DOHH2 (cell line): Measurements from ENCODE around the gene STXBP5L.

Experiments
- H3F3A ChIP-seq: fragments of 200-600 bp; sonication (generic), shearing (Covaris generic); 2 replicates; pipeline ENCODE4 v1.6.0; 2016; ENCODE audit warnings: antibody characterized with exemption, mild to moderate bottlenecking; ENCODE audit not compliant: control insufficient read depth, insufficient read depth
- H3K27ac ChIP-seq: fragments of 200-600 bp; sonication (generic); 2 replicates; pipeline ENCODE4 v1.5.1; 2014; ENCODE audit warnings: low read depth, mild to moderate bottlenecking, low read length, moderate library complexity
- H3K27me3 ChIP-seq: fragments of 200-600 bp; sonication (generic); 2 replicates; pipeline ENCODE4 v1.6.1; 2014; ENCODE audit warnings: mild to moderate bottlenecking, low read length, mixed read lengths; ENCODE audit not compliant: control insufficient read depth
- H3K36me3 ChIP-seq: fragments of 200-600 bp; sonication (generic); 2 replicates; pipeline ENCODE4 v1.6.1; 2014; ENCODE audit warnings: mild to moderate bottlenecking, low read length, moderate library complexity, mixed read lengths; ENCODE audit not compliant: control insufficient read depth
- H3K4me1 ChIP-seq: fragments of 200-600 bp; sonication (generic); 2 replicates; pipeline ENCODE4 v1.6.1; 2014; ENCODE audit warnings: mild to moderate bottlenecking, low read length, mixed read lengths; ENCODE audit not compliant: control insufficient read depth
- H3K4me2 ChIP-seq: fragments of 200-600 bp; sonication (generic); 2 replicates; pipeline ENCODE4 v1.6.0; 2014; ENCODE audit warnings: mild to moderate bottlenecking, low read length, moderate library complexity
- H3K4me3 ChIP-seq: fragments of 200-600 bp; sonication (generic); 2 replicates; pipeline ENCODE4 v1.5.1; 2014; ENCODE audit warnings: mild to moderate bottlenecking, low read length, mixed read lengths
- H3K79me2 ChIP-seq: fragments of 200-600 bp; sonication (generic); 2 replicates; pipeline ENCODE4 v1.6.1; 2014; ENCODE audit warnings: mild to moderate bottlenecking, low read length, mixed read lengths; ENCODE audit not compliant: control insufficient read depth
- H3K9me2 ChIP-seq: fragments of 200-600 bp; sonication (generic); replicated peaks from 2 replicates; pipeline ENCODE4 v1.6.1; 2014; ENCODE audit warnings: mild to moderate bottlenecking, low read length, mixed read lengths; ENCODE audit not compliant: control insufficient read depth
- H3K9me3 ChIP-seq: fragments of 200-600 bp; sonication (generic); 2 replicates; pipeline ENCODE4 v1.6.1; 2014; ENCODE audit warnings: antibody characterized with exemption, low read length, mixed read lengths; ENCODE audit not compliant: control insufficient read depth, insufficient read depth
- H4K20me1 ChIP-seq: fragments of 200-600 bp; sonication (generic); 2 replicates; pipeline ENCODE4 v1.6.0; 2014; ENCODE audit warnings: low read depth, mild to moderate bottlenecking, antibody characterized with exemption, low read length, moderate library complexity; ENCODE audit not compliant: control insufficient read depth, insufficient read depth
- EZH2phosphoT487 ChIP-seq: fragments of 200-600 bp; sonication (generic); IDR thresholded peaks from 2 replicates; pipeline ENCODE4 v1.6.1; 2017; ENCODE audit warnings: borderline replicate concordance, mild to moderate bottlenecking, antibody characterized with exemption, low read length, moderate library complexity, mixed read lengths
- TF ChIP-seq, protein P1 (sequence below): fragments of 200-600 bp; sonication (generic); IDR thresholded peaks from one replicate; pipeline ENCODE4 v1.5.1; 2014; ENCODE audit warnings: antibody characterized with exemption, mild to moderate bottlenecking, low read depth, low read length; ENCODE audit not compliant: poor library complexity, severe bottlenecking

STXBP5L gene

GRCh38 chr3:121152573-121152972, 244.6 kb downstream of the STXBP5L start:
- Histone ChIP-seq H3K4me3 (no peak overlapping the region), H3K27ac (no peak overlapping the region), H3F3A (no peaks in the 10 kb centered on the region), H3K36me3 (no peaks in the 10 kb centered on the region), H3K4me2 (no peak overlapping the region), H3K79me2 (no peaks in the 10 kb centered on the region), H4K20me1 (no peaks in the 10 kb centered on the region), H3K9me2 (no peaks in the 10 kb centered on the region), H3K4me1 (no peaks in the 10 kb centered on the region), H3K27me3 (no peaks in the 10 kb centered on the region), H3K9me3 (no peaks in the 10 kb centered on the region)
- TF ChIP-seq, protein P1, sequence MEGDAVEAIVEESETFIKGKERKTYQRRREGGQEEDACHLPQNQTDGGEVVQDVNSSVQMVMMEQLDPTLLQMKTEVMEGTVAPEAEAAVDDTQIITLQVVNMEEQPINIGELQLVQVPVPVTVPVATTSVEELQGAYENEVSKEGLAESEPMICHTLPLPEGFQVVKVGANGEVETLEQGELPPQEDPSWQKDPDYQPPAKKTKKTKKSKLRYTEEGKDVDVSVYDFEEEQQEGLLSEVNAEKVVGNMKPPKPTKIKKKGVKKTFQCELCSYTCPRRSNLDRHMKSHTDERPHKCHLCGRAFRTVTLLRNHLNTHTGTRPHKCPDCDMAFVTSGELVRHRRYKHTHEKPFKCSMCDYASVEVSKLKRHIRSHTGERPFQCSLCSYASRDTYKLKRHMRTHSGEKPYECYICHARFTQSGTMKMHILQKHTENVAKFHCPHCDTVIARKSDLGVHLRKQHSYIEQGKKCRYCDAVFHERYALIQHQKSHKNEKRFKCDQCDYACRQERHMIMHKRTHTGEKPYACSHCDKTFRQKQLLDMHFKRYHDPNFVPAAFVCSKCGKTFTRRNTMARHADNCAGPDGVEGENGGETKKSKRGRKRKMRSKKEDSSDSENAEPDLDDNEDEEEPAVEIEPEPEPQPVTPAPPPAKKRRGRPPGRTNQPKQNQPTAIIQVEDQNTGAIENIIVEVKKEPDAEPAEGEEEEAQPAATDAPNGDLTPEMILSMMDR = no peak
- no peak for TF ChIP-seq EZH2phosphoT487

DNA sequence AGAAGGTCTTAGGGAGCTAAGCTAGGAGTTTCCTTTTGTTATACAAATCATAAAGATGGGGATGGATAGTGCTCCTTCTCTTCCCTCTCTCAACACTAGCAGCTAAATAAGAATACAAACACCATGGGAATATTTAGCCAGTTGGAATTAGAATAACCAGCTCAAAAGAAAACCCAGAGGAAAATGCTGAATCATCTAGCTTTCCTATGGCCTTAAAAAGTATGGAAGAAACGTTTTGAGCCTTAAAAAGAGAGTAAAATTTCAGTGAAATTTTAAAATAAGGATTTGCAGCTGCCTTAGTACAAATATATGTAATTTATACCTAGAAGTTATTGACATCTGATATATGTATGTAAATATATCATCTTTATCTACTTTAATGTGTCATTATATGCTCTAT, 245.8 kb downstream of the STXBP5L start:
- Histone ChIP-seq H3K4me1 (no peaks in the 10 kb centered on the region), H3K27ac (no peak overlapping the region), H3K36me3 (no peaks in the 10 kb centered on the region), H3K27me3 (no peaks in the 10 kb centered on the region), H3F3A (no peaks in the 10 kb centered on the region), H3K9me2 (no peaks in the 10 kb centered on the region), H3K9me3 (no peaks in the 10 kb centered on the region), H3K4me3 (no peak overlapping the region), H4K20me1 (no peaks in the 10 kb centered on the region), H3K79me2 (no peaks in the 10 kb centered on the region), H3K4me2 (no peak overlapping the region)
- no peak for TF ChIP-seq EZH2phosphoT487
- TF ChIP-seq, protein P1 = no peak

- no peak overlapping the region for H3K4me2 ChIP-seq
- no peak for TF ChIP-seq EZH2phosphoT487
- TF ChIP-seq, protein P1 = no peak
- no peaks in the 10 kb centered on the region for H3K9me3 ChIP-seq
These were observed 247.0 kb downstream of the STXBP5L start for GRCh38 chr3:121155028-121155427.

GRCh38 chr3:121165397-121165837, 257.4 kb downstream of the STXBP5L start:
- Histone ChIP-seq H3K4me1 (no peaks in the 10 kb centered on the region), H3K4me3 (no peak overlapping the region), H3K9me3 (no peaks in the 10 kb centered on the region), H3K79me2 (no peaks in the 10 kb centered on the region), H3K27ac (no peak overlapping the region), H3F3A (no peaks in the 10 kb centered on the region), H3K27me3 (no peaks in the 10 kb centered on the region), H4K20me1 (no peaks in the 10 kb centered on the region), H3K36me3 (no peaks in the 10 kb centered on the region), H3K4me2 (no peak overlapping the region), H3K9me2 (no peaks in the 10 kb centered on the region)
- TF ChIP-seq, protein P1 = no peak
- TF ChIP-seq EZH2phosphoT487 = no peak

More at GRCh38 chr3:121155028-121155427, 247.0 kb downstream of the STXBP5L start:
- no peaks in the 10 kb centered on the region for H3K36me3 ChIP-seq
- H3K27me3 ChIP-seq = no peaks in the 10 kb centered on the region
- H3K4me1 ChIP-seq = no peaks in the 10 kb centered on the region
- H4K20me1 ChIP-seq = no peaks in the 10 kb centered on the region
- H3K4me3 ChIP-seq = no peak overlapping the region
- H3F3A ChIP-seq = no peaks in the 10 kb centered on the region
- no peaks in the 10 kb centered on the region for H3K79me2 ChIP-seq
- no peak overlapping the region for H3K27ac ChIP-seq
- H3K9me2 ChIP-seq = no peaks in the 10 kb centered on the region
